HG03025 (cell line): ENCODE data around the gene RER1.

Experiments used
- ATAC-seq: cut with Tn5 transposase; IDR thresholded peaks from one replicate; pipeline ENCODE4 v1.9.1; 2021; ENCODE audit warnings: mild to moderate bottlenecking, moderate library complexity; ENCODE audit not compliant: unreplicated experiment, low FRiP score

RER1 gene

GRCh38 chr1:2418791-2419320, 27.2 kb downstream of the RER1 start:
- ATAC-seq, result no peak

GRCh38 chr1:2419416-2419815, 27.8 kb downstream of the RER1 start:
- no peak for ATAC-seq

GRCh38 chr1:2422523-2422922, 30.9 kb downstream of the RER1 start:
- no peak for ATAC-seq

- ATAC-seq, result no peak
Measured at GRCh38 chr1:2425892-2426291, 34.3 kb downstream of the RER1 start.

- no peak for ATAC-seq
Measured at GRCh38 chr1:2426540-2426939, 34.9 kb downstream of the RER1 start.

- no peak for ATAC-seq
Measured at GRCh38 chr1:2427051-2427450, 35.4 kb downstream of the RER1 start.

- no peak for ATAC-seq
Measured at GRCh38 chr1:2427976-2428375, 36.3 kb downstream of the RER1 start.

GRCh38 chr1:2428490-2428889, 36.8 kb downstream of the RER1 start:
- no peak for ATAC-seq

GRCh38 chr1:2429780-2430591, 38.3 kb downstream of the RER1 start:
- no peak for ATAC-seq

GRCh38 chr1:2430592-2430973, 38.9 kb downstream of the RER1 start:
- ATAC-seq, result no peak

GRCh38 chr1:2431103-2431502, 39.5 kb downstream of the RER1 start:
- ATAC-seq, result no peak

GRCh38 chr1:2431518-2431917, 39.9 kb downstream of the RER1 start:
- no peak for ATAC-seq

- no peak for ATAC-seq
Measured at GRCh38 chr1:2432441-2432844, 40.8 kb downstream of the RER1 start.

- no peak for ATAC-seq
Measured at GRCh38 chr1:2433196-2433595, 41.6 kb downstream of the RER1 start.

GRCh38 chr1:2433936-2434655, 42.5 kb downstream of the RER1 start:
- no peak for ATAC-seq

GRCh38 chr1:2435091-2435490, 43.5 kb downstream of the RER1 start:
- no peak for ATAC-seq

- ATAC-seq, result no peak
Measured at GRCh38 chr1:2435746-2436355, 44.2 kb downstream of the RER1 start.

GRCh38 chr1:2436876-2437275, 45.2 kb downstream of the RER1 start:
- ATAC-seq, result no peak

GRCh38 chr1:2437617-2438016, 46.0 kb downstream of the RER1 start:
- no peak for ATAC-seq

GRCh38 chr1:2438038-2438437, 46.4 kb downstream of the RER1 start:
- no peak for ATAC-seq

GRCh38 chr1:2438641-2439040, 47.0 kb downstream of the RER1 start:
- no peak for ATAC-seq
